B cell (primary cell): ENCODE results near the gene ALOXE3.

Experiments
- EZH2 ChIP-seq: IDR thresholded peaks from 2 replicates; pipeline ENCODE4 v1.6.1; 2012; ENCODE audit warnings: borderline replicate concordance, low read depth, mild to moderate bottlenecking, moderate library complexity, low read length; ENCODE audit not compliant: insufficient read depth, poor library complexity, severe bottlenecking
- TF ChIP-seq, protein P1 (sequence below): fragments of 200-600 bp; IDR thresholded peaks from one replicate; pipeline ENCODE4 v1.8.0; 2022; ENCODE audit warnings: antibody characterized with exemption, mild to moderate bottlenecking

DNA sequence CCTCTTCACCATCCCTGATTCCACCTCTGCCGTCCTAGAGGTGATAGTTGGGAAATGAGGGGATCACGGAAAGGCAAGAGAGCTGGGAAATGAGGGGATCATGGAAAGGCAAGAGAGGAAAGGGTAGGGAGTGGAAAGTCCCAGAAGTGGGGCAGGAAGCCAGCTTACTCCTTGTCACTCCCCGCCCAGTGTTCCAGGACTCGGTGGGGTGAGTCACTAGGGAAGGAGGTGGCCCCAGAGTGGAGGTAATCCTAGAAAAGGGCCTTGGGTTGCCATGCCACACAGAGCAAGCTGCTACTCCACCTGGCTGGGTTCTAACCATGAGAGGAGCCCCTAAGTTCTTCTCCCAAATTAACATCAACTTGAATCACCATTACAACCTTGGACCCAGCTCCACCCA is 14.8 kb downstream of the ALOXE3 start:
- TF ChIP-seq EZH2: no peak
- TF ChIP-seq, protein P1, sequence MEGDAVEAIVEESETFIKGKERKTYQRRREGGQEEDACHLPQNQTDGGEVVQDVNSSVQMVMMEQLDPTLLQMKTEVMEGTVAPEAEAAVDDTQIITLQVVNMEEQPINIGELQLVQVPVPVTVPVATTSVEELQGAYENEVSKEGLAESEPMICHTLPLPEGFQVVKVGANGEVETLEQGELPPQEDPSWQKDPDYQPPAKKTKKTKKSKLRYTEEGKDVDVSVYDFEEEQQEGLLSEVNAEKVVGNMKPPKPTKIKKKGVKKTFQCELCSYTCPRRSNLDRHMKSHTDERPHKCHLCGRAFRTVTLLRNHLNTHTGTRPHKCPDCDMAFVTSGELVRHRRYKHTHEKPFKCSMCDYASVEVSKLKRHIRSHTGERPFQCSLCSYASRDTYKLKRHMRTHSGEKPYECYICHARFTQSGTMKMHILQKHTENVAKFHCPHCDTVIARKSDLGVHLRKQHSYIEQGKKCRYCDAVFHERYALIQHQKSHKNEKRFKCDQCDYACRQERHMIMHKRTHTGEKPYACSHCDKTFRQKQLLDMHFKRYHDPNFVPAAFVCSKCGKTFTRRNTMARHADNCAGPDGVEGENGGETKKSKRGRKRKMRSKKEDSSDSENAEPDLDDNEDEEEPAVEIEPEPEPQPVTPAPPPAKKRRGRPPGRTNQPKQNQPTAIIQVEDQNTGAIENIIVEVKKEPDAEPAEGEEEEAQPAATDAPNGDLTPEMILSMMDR: no peak
